ACC112 (cell line): ENCODE results near the gene RIC3.

Source experiments
- H2AFZ ChIP-seq: fragments of 200-600 bp; sonication (generic); one replicate; pipeline ENCODE4 v1.6.0; 2017; ENCODE audit warnings: antibody characterized with exemption, low read length; ENCODE audit not compliant: unreplicated experiment
- H3K27ac ChIP-seq: fragments of 200-600 bp; sonication (generic); 2 replicates; pipeline ENCODE4 v1.5.1; 2014; ENCODE audit warnings: low read depth, mild to moderate bottlenecking, antibody characterized with exemption, low read length, moderate library complexity
- H3K27me3 ChIP-seq: fragments of 200-600 bp; sonication (generic); 2 replicates; pipeline ENCODE4 v1.6.1; 2014; ENCODE audit warnings: mild to moderate bottlenecking, antibody characterized with exemption, low read length, moderate library complexity, mixed read lengths; ENCODE audit not compliant: insufficient read depth
- H3K36me3 ChIP-seq: fragments of 200-600 bp; sonication (generic); 2 replicates; pipeline ENCODE4 v1.6.1; 2016; ENCODE audit warnings: mild to moderate bottlenecking, antibody characterized with exemption, low read length, moderate library complexity, mixed read lengths; ENCODE audit not compliant: insufficient read depth
- H3K4me1 ChIP-seq: fragments of 200-600 bp; sonication (generic); one replicate; pipeline ENCODE4 v1.6.1; 2016; ENCODE audit warnings: low read length, mixed read lengths; ENCODE audit not compliant: insufficient read depth, unreplicated experiment, control insufficient read depth
- H3K4me3 ChIP-seq: fragments of 200-600 bp; sonication (generic); 2 replicates; pipeline ENCODE4 v1.5.1; 2014; ENCODE audit warnings: mild to moderate bottlenecking, low read depth, low read length
- H3K79me2 ChIP-seq: fragments of 200-600 bp; sonication (generic); one replicate; pipeline ENCODE4 v1.6.0; 2016; ENCODE audit warnings: low read length; ENCODE audit not compliant: control insufficient read depth, unreplicated experiment, insufficient read depth

Gene RIC3

DNA sequence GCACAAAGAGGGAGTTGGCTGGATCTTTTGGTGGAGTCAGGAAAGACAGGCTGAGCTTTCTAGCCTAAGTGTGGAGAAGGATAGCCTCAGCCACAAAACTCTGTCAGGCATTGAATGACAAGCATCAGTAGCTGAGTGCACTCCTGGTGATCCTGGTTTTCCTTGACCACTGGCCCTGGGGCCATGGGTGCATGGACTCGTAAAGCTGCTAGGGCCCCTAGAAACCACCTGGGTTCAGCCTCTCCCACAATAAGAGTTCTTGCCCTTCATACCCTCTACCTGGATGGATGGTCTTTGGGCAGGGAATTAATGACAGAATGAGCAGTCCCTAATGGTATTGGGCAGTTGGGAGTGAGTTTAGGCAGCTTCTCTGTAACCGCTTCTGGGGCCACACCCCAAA lies 64.9 kb downstream of the RIC3 start:
- Histone ChIP-seq H3K27ac (no peak overlapping the region), H3K4me3 (no peak overlapping the region), H3K36me3 (no peaks in the 10 kb centered on the region), H2AFZ (no peak overlapping the region), H3K79me2 (no peaks in the 10 kb centered on the region), H3K27me3 (no peaks in the 10 kb centered on the region), H3K4me1 (peaks cover 2% of the 10 kb centered on the region)

GRCh38 chr11:8102965-8103364 lies 65.9 kb downstream of the RIC3 start:
- Histone ChIP-seq H3K36me3 (no peaks in the 10 kb centered on the region), H3K4me1 (peaks cover 11% of the 10 kb centered on the region)

GRCh38 chr11:8102296-8102915 lies 66.4 kb downstream of the RIC3 start:
- H3K27ac ChIP-seq, result no peak overlapping the region
- no peak overlapping the region for H3K4me3 ChIP-seq
- H3K4me1 ChIP-seq, result peaks cover 15% of the 10 kb centered on the region
- H3K79me2 ChIP-seq, result no peaks in the 10 kb centered on the region
- no peak overlapping the region for H2AFZ ChIP-seq
- H3K27me3 ChIP-seq, result no peaks in the 10 kb centered on the region
- H3K36me3 ChIP-seq, result no peaks in the 10 kb centered on the region

More at GRCh38 chr11:8102965-8103364, 65.9 kb downstream of the RIC3 start:
- Histone ChIP-seq H3K27ac (no peak overlapping the region), H3K79me2 (no peaks in the 10 kb centered on the region), H3K27me3 (no peaks in the 10 kb centered on the region), H3K4me3 (no peak overlapping the region), H2AFZ (no peak overlapping the region)

- H3K36me3 ChIP-seq, result no peaks in the 10 kb centered on the region
- no peak overlapping the region for H3K4me3 ChIP-seq
- H3K4me1 ChIP-seq, result peaks cover 15% of the 10 kb centered on the region
- no peaks in the 10 kb centered on the region for H3K27me3 ChIP-seq
- no peaks in the 10 kb centered on the region for H3K79me2 ChIP-seq
- H3K27ac ChIP-seq, result no peak overlapping the region
- no peak overlapping the region for H2AFZ ChIP-seq
Measured at GRCh38 chr11:8101421-8101820, 67.4 kb downstream of the RIC3 start.

GRCh38 chr11:8100605-8101004 lies 68.2 kb downstream of the RIC3 start:
- Histone ChIP-seq H2AFZ (no peak overlapping the region), H3K4me3 (no peak overlapping the region), H3K36me3 (no peaks in the 10 kb centered on the region)

DNA sequence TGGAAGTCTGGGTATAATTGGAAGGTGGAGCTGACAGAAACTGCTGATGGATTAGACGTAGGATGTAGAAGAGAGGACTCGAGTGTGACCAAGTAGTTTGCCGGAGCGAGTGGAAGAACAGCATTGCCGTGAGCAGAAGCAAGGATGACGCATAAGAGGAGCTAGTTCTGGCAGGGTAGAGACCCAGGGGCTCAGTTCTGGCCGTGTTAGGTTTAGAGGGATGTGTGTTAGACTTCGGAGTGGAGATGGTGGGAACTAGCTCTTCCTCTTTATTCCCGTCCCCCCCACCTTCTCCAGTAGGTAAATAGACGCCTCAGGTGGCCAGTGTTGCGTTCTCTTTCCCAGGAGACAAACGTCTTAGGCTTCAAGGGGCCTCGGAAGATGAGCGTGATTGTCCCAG lies 68.7 kb downstream of the RIC3 start:
- Histone ChIP-seq H3K4me3 (no peak overlapping the region), H2AFZ (no peak overlapping the region), H3K36me3 (no peaks in the 10 kb centered on the region), H3K27me3 (no peaks in the 10 kb centered on the region), H3K27ac (no peak overlapping the region), H3K79me2 (no peaks in the 10 kb centered on the region), H3K4me1 (peaks cover 15% of the 10 kb centered on the region)

More at GRCh38 chr11:8100605-8101004, 68.2 kb downstream of the RIC3 start:
- Histone ChIP-seq H3K79me2 (no peaks in the 10 kb centered on the region), H3K4me1 (peaks cover 15% of the 10 kb centered on the region), H3K27me3 (no peaks in the 10 kb centered on the region), H3K27ac (no peak overlapping the region)

DNA sequence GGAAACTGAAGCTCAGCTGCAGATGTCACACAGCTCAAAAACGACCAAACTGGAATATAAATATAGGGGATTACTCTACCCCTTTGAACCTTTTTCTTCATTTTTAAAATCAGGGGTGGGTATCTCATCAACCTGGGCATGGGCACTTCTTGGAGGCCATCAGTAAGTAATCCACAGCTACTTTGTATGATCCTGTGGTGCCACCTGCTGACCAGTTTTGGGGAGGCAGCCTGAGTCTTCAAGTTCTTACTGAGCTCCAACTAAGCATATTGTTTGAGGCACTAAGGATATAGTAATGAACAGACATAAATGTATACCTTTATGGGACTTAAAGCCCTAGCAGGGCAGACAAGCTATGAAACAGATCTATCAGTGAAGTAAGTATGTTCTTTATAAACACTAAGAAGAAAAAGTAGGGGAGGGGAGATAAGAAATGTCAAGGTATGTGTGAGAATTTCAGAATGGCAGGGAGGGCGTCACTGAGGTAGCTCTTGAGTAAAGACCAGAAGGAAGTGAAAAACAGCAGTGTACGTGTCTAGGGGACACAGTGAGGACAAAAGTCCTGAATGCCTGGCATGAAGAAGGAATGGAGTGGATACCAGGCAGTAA lies 69.4 kb downstream of the RIC3 start:
- no peak overlapping the region for H3K4me3 ChIP-seq
- no peak overlapping the region; the same call in 1 of the 2 replicates for H3K27ac ChIP-seq
- H3K36me3 ChIP-seq, result no peaks in the 10 kb centered on the region
- H2AFZ ChIP-seq, result no peak overlapping the region
- H3K4me1 ChIP-seq, result peaks cover 15% of the 10 kb centered on the region
- H3K79me2 ChIP-seq, result no peaks in the 10 kb centered on the region
- no peaks in the 10 kb centered on the region for H3K27me3 ChIP-seq

GRCh38 chr11:8098879-8099278 lies 69.9 kb downstream of the RIC3 start:
- H2AFZ ChIP-seq, result no peak overlapping the region
- H3K36me3 ChIP-seq, result no peaks in the 10 kb centered on the region
- H3K79me2 ChIP-seq, result no peaks in the 10 kb centered on the region
- no peaks in the 10 kb centered on the region for H3K27me3 ChIP-seq
- H3K4me3 ChIP-seq, result no peak overlapping the region
- H3K4me1 ChIP-seq, result peaks cover 15% of the 10 kb centered on the region
- H3K27ac ChIP-seq, result peak overlapping the region; percentile 65

- H2AFZ ChIP-seq, result no peak overlapping the region
- peaks cover 15% of the 10 kb centered on the region for H3K4me1 ChIP-seq
- no peak overlapping the region for H3K4me3 ChIP-seq
- H3K79me2 ChIP-seq, result no peaks in the 10 kb centered on the region
- peak overlapping the region; percentile 65 for H3K27ac ChIP-seq
- no peaks in the 10 kb centered on the region for H3K36me3 ChIP-seq
- H3K27me3 ChIP-seq, result no peaks in the 10 kb centered on the region
Measured at GRCh38 chr11:8098361-8098760, 70.5 kb downstream of the RIC3 start.

DNA sequence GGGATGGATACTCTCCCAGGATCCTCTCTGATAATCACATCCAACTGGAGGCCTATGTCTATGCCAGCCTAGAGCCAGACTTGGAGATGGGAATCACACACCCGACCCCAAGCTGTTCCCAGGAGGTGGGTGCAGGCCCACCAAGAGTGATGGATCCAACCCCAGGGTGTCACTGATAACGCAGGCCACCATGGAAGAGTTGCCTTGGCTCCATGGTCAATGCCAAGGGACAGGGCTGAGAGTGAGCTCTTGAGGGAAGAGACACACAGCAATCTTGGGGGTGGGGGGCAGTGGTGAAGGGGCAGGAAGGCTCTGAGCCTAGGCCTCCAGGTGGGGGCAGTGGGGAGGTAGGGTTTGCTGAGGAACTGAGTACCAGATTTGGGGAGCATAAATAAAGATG lies 70.9 kb downstream of the RIC3 start:
- H2AFZ ChIP-seq, result no peak overlapping the region
- H3K27me3 ChIP-seq, result no peaks in the 10 kb centered on the region
- peaks cover 15% of the 10 kb centered on the region for H3K4me1 ChIP-seq
- no peaks in the 10 kb centered on the region for H3K36me3 ChIP-seq
- H3K27ac ChIP-seq, result peak overlapping the region; percentile 65; the same call in 1 of the 2 replicates
- H3K79me2 ChIP-seq, result no peaks in the 10 kb centered on the region
- no peak overlapping the region for H3K4me3 ChIP-seq

DNA sequence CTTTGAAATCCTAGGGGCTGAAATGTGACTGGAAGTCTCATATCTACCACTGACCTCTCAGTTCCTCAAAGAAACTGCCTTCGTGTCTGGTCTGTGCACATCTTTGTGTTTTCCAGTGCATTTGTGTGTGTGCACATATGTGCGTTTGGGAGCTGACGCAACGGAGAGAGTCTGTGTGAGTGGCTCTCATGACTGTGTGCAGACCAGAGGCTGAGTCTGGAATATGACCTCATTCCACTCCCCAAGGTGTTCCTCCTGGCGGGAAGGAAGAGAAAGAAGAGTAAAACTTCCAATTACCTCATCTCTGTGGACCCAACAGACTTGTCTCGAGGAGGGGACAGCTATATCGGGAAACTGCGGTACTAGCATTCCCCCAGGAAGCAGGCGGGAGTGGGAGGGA lies 71.4 kb downstream of the RIC3 start:
- Histone ChIP-seq H3K4me3 (no peak overlapping the region), H3K79me2 (no peaks in the 10 kb centered on the region), H2AFZ (no peak overlapping the region), H3K4me1 (peaks cover 18% of the 10 kb centered on the region), H3K27me3 (no peaks in the 10 kb centered on the region), H3K27ac (no peak overlapping the region), H3K36me3 (no peaks in the 10 kb centered on the region)
